GM12878 (cell line): ENCODE results near the gene PTPRC.

ENCODE experiments used
- ASH2L ChIP-seq: fragments of 300-600, 200-600 bp; sonication (generic); IDR thresholded peaks from 2 replicates; pipeline ENCODE4 v1.6.1; 2017; ENCODE audit warnings: low read depth, mild to moderate bottlenecking, borderline replicate concordance
- CTCF ChIP-seq, 3 experiments: IDR thresholded peaks in 2 of 3; conservative IDR thresholded peaks in 1 of 3; 2 replicates each; pipeline ENCODE4 v1.5.1; 2011; ENCODE audit warnings: low read depth in 3 of 3, low read length in 3 of 3, mild to moderate bottlenecking in 3 of 3, control low read depth in 2 of 3, moderate library complexity in 2 of 3, inconsistent platforms in 1 of 3, mixed read lengths in 1 of 3; ENCODE audit not compliant: control insufficient read depth in 2 of 3, insufficient read depth in 1 of 3; ENCODE audit errors: extremely low read depth in 1 of 3
- MAX ChIP-seq: IDR thresholded peaks from 2 replicates; pipeline ENCODE4 v1.6.1; 2012; ENCODE audit warnings: low read depth, low read length, improper control_type of control experiment
- MXI1 ChIP-seq: fragments of 150-350 bp; IDR thresholded peaks from 2 replicates; pipeline ENCODE4 v1.6.1; 2011; ENCODE audit warnings: low read depth, mild to moderate bottlenecking, inconsistent platforms, low read length, improper control_type of control experiment
- POLR2A ChIP-seq: IDR thresholded peaks from 2 replicates; pipeline ENCODE4 v1.6.1; 2011; ENCODE audit warnings: low read depth, mild to moderate bottlenecking, low read length
- SP1 ChIP-seq: IDR thresholded peaks from one replicate; pipeline ENCODE4 v1.6.1; 2011; ENCODE audit warnings: low read depth, low read length
- TCF12 ChIP-seq: IDR thresholded peaks from 2 replicates; pipeline ENCODE4 v1.6.1; 2011; ENCODE audit warnings: low read depth, mild to moderate bottlenecking, low read length
- YY1 ChIP-seq: IDR thresholded peaks from 2 replicates; pipeline ENCODE4 v1.6.1; 2011; ENCODE audit warnings: low read depth, mild to moderate bottlenecking, low read length
- ZSCAN29 ChIP-seq: fragments of 450-650 bp; IDR thresholded peaks from 2 replicates; pipeline ENCODE4 v1.6.1; 2017; ENCODE audit warnings: mild to moderate bottlenecking, moderate library complexity

GRCh38 chr1:198601936-198602889 lies 36.6 kb upstream of the PTPRC start:
- TF ChIP-seq TCF12 (peak; percentile 82), CTCF (IDR thresholded peaks at IDR 0.05 in 2 of 3, conservative IDR thresholded peaks at IDR 0.05 in 1 of 3; ENCODE audit: control insufficient read depth in 2 of 3, extremely low read depth in 1 of 3, insufficient read depth in 1 of 3, low read depth in 3 of 3, low read length in 3 of 3) (no peak), YY1 (peak; percentile 41; the same call in 1 of the 2 replicates), ZSCAN29 (no peak), MXI1 (no peak), POLR2A (no peak), MAX (no peak), ASH2L (no peak), SP1 (no peak)
